ENCODE results near the gene SLC1A7. TPM values are rescaled to one million over a fixed set of nuclear protein-coding genes. Genes with fewer than 3 reads are reported as not detected.

Gene SLC1A7
- total and polyA plus RNA-seq, 2 experiments from 2014 or later, result not detected

DNA sequence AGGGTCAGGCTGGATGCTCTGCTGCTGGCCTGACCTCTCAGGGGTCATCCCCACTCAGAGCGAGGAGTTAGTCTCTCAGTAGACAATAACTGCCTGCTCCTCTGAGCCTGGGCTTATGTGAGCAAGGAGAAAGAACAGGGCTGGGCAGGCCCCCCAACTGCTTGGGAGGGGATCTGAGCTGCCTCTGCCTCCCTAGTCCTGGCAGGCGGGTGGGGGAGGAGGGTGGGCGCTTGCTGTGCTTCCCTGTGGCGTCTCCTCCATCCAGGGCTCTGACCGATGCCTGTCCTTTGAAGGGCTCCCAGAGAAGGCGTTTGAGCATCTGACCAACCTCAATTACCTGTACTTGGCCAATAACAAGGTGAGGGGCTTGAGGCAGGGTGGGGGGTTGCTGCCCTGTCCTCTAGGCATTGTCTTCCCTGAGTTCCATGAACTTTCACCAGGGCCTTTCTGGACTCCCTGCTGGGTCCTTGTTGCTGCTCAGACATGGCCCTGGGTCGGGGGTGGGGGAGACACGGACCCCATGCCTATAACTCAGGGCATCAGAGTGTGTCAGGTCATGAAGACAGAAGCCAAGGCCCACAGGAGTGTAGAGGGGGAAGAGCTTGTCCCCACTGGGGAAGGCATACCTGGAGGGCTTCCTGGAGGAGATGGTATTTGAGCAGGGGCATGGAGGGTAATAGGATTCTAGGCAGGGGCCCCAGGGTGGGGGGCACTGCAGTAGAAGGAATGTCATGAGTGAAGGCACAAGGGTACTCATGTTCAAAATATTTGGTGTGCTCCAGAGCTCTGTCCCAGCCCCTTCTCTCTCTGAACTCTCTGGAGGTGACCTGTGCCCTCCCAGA is 67.9 kb downstream of the SLC1A7 start:
- no peak for ATAC-seq
- no peak overlapping the region for H3K27ac ChIP-seq (ENCODE audit: low read depth)

DNA sequence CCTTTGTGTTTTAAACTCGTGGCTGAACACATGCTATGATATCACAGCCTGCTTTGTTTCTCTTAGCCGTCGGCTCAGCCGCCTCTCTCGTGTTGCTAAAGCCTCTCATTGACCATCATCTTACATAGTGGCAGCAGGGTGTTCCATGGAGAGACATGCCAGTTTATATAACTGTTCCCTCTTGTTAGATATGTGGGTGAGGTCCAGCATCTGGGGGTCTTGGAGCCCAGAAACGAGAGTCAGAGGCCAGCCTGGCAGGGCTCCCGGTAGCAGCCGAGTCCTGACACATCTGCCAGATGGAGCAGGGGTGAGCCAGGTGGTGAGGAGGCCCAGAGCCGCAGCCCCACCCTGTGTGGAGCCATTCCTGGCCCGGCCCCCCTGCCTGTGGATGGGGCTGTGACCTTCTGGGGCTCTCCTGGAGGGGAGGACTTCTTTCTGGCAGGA is 68.5 kb downstream of the SLC1A7 start:
- Histone ChIP-seq H3K27ac (ENCODE audit: low read depth) (no peak overlapping the region), H3K36me3 (ENCODE audit: insufficient read depth) (no peaks in the 10 kb centered on the region), H2AFZ (no peak overlapping the region), H3K79me2 (replicated peaks; ENCODE audit: insufficient read depth) (no peaks in the 10 kb centered on the region), H3K4me3 (no peak overlapping the region), H3K4me1 (ENCODE audit: insufficient read depth) (no peaks in the 10 kb centered on the region), H3K27me3 (ENCODE audit: insufficient read depth) (no peaks in the 10 kb centered on the region), H3K9me2 (ENCODE audit: insufficient read depth) (no peaks in the 10 kb centered on the region), H3F3A (replicated peaks; ENCODE audit: low read depth) (no peaks in the 10 kb centered on the region), H3K4me2 (no peak overlapping the region), H4K20me1 (replicated peaks; ENCODE audit: insufficient read depth) (no peaks in the 10 kb centered on the region)
- peaks cover 2% of the 10 kb centered on the region for H3K27me3 Mint-ChIP-seq (ENCODE audit: insufficient read depth, low read depth, poor library complexity)
- no peak overlapping the region for H3K4me3 Mint-ChIP-seq
- no peak overlapping the region for H3K27ac Mint-ChIP-seq
- no peaks in the 10 kb centered on the region; the same call in 2 of the 3 replicates for H3K9me3 Mint-ChIP-seq
- DNase-seq (ENCODE audit: low spot score) (no peak), ATAC-seq (no peak)
- peaks cover 2% of the 10 kb centered on the region; the same call in 2 of the 3 replicates for H3K4me1 Mint-ChIP-seq
- H3K36me3 Mint-ChIP-seq (ENCODE audit: low read depth), result no peaks in the 10 kb centered on the region
- TF ChIP-seq POLR2AphosphoS5 (IDR thresholded peaks at IDR 0.05; ENCODE audit: low read depth) (no peak), ZNF331 (CRISPR knock-in tag; IDR thresholded peaks at IDR 0.05; ENCODE audit: low read depth) (no peak), EZH2phosphoT487 (IDR thresholded peaks at IDR 0.05; ENCODE audit: unreplicated experiment) (no peak), CREB1 (CRISPR knock-in tag; IDR thresholded peaks at IDR 0.05; ENCODE audit: low read depth) (no peak), NANOG (IDR thresholded peaks at IDR 0.05; ENCODE audit: borderline replicate concordance) (no peak)
- TF ChIP-seq, protein P1, sequence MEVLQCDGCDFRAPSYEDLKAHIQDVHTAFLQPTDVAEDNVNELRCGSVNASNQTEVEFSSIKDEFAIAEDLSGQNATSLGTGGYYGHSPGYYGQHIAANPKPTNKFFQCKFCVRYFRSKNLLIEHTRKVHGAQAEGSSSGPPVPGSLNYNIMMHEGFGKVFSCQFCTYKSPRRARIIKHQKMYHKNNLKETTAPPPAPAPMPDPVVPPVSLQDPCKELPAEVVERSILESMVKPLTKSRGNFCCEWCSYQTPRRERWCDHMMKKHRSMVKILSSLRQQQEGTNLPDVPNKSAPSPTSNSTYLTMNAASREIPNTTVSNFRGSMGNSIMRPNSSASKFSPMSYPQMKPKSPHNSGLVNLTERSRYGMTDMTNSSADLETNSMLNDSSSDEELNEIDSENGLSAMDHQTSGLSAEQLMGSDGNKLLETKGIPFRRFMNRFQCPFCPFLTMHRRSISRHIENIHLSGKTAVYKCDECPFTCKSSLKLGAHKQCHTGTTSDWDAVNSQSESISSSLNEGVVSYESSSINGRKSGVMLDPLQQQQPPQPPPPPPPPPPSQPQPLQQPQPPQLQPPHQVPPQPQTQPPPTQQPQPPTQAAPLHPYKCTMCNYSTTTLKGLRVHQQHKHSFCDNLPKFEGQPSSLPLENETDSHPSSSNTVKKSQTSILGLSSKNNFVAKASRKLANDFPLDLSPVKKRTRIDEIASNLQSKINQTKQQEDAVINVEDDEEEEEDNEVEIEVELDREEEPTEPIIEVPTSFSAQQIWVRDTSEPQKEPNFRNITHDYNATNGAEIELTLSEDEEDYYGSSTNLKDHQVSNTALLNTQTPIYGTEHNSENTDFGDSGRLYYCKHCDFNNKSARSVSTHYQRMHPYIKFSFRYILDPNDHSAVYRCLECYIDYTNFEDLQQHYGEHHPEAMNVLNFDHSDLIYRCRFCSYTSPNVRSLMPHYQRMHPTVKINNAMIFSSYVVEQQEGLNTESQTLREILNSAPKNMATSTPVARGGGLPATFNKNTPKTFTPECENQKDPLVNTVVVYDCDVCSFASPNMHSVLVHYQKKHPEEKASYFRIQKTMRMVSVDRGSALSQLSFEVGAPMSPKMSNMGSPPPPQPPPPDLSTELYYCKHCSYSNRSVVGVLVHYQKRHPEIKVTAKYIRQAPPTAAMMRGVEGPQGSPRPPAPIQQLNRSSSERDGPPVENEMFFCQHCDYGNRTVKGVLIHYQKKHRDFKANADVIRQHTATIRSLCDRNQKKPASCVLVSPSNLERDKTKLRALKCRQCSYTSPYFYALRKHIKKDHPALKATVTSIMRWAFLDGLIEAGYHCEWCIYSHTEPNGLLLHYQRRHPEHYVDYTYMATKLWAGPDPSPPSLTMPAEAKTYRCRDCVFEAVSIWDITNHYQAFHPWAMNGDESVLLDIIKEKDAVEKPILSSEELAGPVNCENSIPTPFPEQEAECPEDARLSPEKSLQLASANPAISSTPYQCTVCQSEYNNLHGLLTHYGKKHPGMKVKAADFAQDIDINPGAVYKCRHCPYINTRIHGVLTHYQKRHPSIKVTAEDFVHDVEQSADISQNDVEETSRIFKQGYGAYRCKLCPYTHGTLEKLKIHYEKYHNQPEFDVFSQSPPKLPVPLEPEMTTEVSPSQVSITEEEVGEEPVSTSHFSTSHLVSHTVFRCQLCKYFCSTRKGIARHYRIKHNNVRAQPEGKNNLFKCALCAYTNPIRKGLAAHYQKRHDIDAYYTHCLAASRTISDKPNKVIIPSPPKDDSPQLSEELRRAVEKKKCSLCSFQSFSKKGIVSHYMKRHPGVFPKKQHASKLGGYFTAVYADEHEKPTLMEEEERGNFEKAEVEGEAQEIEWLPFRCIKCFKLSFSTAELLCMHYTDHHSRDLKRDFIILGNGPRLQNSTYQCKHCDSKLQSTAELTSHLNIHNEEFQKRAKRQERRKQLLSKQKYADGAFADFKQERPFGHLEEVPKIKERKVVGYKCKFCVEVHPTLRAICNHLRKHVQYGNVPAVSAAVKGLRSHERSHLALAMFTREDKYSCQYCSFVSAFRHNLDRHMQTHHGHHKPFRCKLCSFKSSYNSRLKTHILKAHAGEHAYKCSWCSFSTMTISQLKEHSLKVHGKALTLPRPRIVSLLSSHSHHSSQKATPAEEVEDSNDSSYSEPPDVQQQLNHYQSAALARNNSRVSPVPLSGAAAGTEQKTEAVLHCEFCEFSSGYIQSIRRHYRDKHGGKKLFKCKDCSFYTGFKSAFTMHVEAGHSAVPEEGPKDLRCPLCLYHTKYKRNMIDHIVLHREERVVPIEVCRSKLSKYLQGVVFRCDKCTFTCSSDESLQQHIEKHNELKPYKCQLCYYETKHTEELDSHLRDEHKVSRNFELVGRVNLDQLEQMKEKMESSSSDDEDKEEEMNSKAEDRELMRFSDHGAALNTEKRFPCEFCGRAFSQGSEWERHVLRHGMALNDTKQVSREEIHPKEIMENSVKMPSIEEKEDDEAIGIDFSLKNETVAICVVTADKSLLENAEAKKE (CRISPR knock-in tag; IDR thresholded peaks at IDR 0.05), result no peak

More for the DNA sequence above, 67.9 kb downstream of the SLC1A7 start:
- no peaks in the 10 kb centered on the region for H3K27me3 ChIP-seq (ENCODE audit: insufficient read depth)
- H2AFZ ChIP-seq, result no peak overlapping the region
- Mint-ChIP-seq H3K4me3 (no peak overlapping the region), H3K36me3 (ENCODE audit: low read depth) (no peaks in the 10 kb centered on the region), H3K27ac (no peak overlapping the region), H3K4me1 (no peaks in the 10 kb centered on the region; the same call in 2 of the 3 replicates), H3K9me3 (no peaks in the 10 kb centered on the region; the same call in 2 of the 3 replicates), H3K27me3 (ENCODE audit: insufficient read depth, low read depth, poor library complexity) (peaks cover 5% of the 10 kb centered on the region)
- H3K9me2 ChIP-seq (ENCODE audit: insufficient read depth), result no peaks in the 10 kb centered on the region
- TF ChIP-seq EZH2 (IDR thresholded peaks at IDR 0.05; ENCODE audit: low read depth, unreplicated experiment), result no peak
- no peak for TF ChIP-seq POLR2AphosphoS5 (IDR thresholded peaks at IDR 0.05; ENCODE audit: low read depth)
- TF ChIP-seq, protein P2, sequence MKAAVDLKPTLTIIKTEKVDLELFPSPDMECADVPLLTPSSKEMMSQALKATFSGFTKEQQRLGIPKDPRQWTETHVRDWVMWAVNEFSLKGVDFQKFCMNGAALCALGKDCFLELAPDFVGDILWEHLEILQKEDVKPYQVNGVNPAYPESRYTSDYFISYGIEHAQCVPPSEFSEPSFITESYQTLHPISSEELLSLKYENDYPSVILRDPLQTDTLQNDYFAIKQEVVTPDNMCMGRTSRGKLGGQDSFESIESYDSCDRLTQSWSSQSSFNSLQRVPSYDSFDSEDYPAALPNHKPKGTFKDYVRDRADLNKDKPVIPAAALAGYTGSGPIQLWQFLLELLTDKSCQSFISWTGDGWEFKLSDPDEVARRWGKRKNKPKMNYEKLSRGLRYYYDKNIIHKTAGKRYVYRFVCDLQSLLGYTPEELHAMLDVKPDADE (IDR thresholded peaks at IDR 0.05), result no peak
- TF ChIP-seq, protein P3, sequence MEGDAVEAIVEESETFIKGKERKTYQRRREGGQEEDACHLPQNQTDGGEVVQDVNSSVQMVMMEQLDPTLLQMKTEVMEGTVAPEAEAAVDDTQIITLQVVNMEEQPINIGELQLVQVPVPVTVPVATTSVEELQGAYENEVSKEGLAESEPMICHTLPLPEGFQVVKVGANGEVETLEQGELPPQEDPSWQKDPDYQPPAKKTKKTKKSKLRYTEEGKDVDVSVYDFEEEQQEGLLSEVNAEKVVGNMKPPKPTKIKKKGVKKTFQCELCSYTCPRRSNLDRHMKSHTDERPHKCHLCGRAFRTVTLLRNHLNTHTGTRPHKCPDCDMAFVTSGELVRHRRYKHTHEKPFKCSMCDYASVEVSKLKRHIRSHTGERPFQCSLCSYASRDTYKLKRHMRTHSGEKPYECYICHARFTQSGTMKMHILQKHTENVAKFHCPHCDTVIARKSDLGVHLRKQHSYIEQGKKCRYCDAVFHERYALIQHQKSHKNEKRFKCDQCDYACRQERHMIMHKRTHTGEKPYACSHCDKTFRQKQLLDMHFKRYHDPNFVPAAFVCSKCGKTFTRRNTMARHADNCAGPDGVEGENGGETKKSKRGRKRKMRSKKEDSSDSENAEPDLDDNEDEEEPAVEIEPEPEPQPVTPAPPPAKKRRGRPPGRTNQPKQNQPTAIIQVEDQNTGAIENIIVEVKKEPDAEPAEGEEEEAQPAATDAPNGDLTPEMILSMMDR (conservative IDR thresholded peaks at IDR 0.05; ENCODE audit: low read depth in 2 of 2), result no peak
- no peak for TF ChIP-seq ZNF114 (CRISPR knock-in tag; IDR thresholded peaks at IDR 0.05)
- TF ChIP-seq STAT1 (IDR thresholded peaks at IDR 0.05; ENCODE audit: unreplicated experiment), result no peak
- TF ChIP-seq CREB1 (CRISPR knock-in tag; IDR thresholded peaks at IDR 0.05; ENCODE audit: low read depth), result no peak
- TF ChIP-seq ZNF331 (CRISPR knock-in tag; IDR thresholded peaks at IDR 0.05; ENCODE audit: low read depth), result no peak
- no peaks in the 10 kb centered on the region for H3F3A ChIP-seq (replicated peaks; ENCODE audit: low read depth)
- H3K4me1 ChIP-seq (ENCODE audit: insufficient read depth), result no peaks in the 10 kb centered on the region
- no peak overlapping the region for H3K4me2 ChIP-seq
- DNase-seq (ENCODE audit: low spot score), result no peak
- no peaks in the 10 kb centered on the region for H3K79me2 ChIP-seq (replicated peaks; ENCODE audit: insufficient read depth)
- no peak overlapping the region for H3K4me3 ChIP-seq
- H4K20me1 ChIP-seq (replicated peaks; ENCODE audit: insufficient read depth), result no peaks in the 10 kb centered on the region
- no peaks in the 10 kb centered on the region for H3K36me3 ChIP-seq (ENCODE audit: insufficient read depth)
